Liver (tissue), 3 donors: ENCODE data around the gene RNGTT.

Experiments used
- EGR1 ChIP-seq, 2 donors: IDR thresholded peaks; 2 replicates each; pipeline ENCODE4 v1.6.1; 2016 to 2018; ENCODE audit warnings: antibody characterized with exemption in 2 of 2, low read depth in 2 of 2
- FOXA1 ChIP-seq: IDR thresholded peaks from 2 replicates; pipeline ENCODE4 v1.6.1; 2016; ENCODE audit warnings: antibody characterized with exemption
- GABPA ChIP-seq, 2 donors: IDR thresholded peaks in 1 of 2; conservative IDR thresholded peaks in 1 of 2; 2 replicates each; pipeline ENCODE4 v1.6.1; 2016; ENCODE audit warnings: antibody characterized with exemption in 2 of 2, mild to moderate bottlenecking in 1 of 2, moderate library complexity in 1 of 2
- JUND ChIP-seq, 2 donors: IDR thresholded peaks; 2 replicates each; pipeline ENCODE4 v1.6.1; 2016; ENCODE audit warnings: antibody characterized with exemption in 2 of 2
- RAD21 ChIP-seq, 2 donors: IDR thresholded peaks; 2 replicates each; pipeline ENCODE4 v1.6.1; 2016; ENCODE audit warnings: antibody characterized with exemption in 2 of 2, mild to moderate bottlenecking in 2 of 2
- REST ChIP-seq: IDR thresholded peaks from 2 replicates; pipeline ENCODE4 v1.6.1; 2016; ENCODE audit warnings: antibody characterized with exemption, mild to moderate bottlenecking
- RXRA ChIP-seq, 2 donors: IDR thresholded peaks; 2 replicates each; pipeline ENCODE4 v1.6.1; 2017 to 2018; ENCODE audit warnings: antibody characterized with exemption in 2 of 2, mild to moderate bottlenecking in 1 of 2
- TAF1 ChIP-seq: conservative IDR thresholded peaks from 2 replicates; pipeline ENCODE4 v1.6.1; 2016; ENCODE audit warnings: antibody characterized with exemption, mild to moderate bottlenecking
- YY1 ChIP-seq: IDR thresholded peaks from 2 replicates; pipeline ENCODE4 v1.6.1; 2016; ENCODE audit warnings: antibody characterized with exemption, mild to moderate bottlenecking
- ZBTB33 ChIP-seq: IDR thresholded peaks from 2 replicates; pipeline ENCODE4 v1.6.1; 2016; ENCODE audit warnings: antibody characterized with exemption
- TF ChIP-seq, protein P1 (sequence below): fragments of 150-350 bp; IDR thresholded peaks from 2 replicates; pipeline ENCODE4 v1.5.1; 2017; ENCODE audit warnings: improper control_type of control experiment, low read depth, low read length; ENCODE audit not compliant: missing input control
- TF ChIP-seq, protein P2 (sequence below): IDR thresholded peaks from 2 replicates; pipeline ENCODE4 v1.6.1; 2016; ENCODE audit warnings: antibody characterized with exemption
- TF ChIP-seq, protein P3 (sequence below): IDR thresholded peaks from 2 replicates; pipeline ENCODE4 v1.6.1; 2016; ENCODE audit warnings: antibody characterized with exemption
- donor health status: healthy.
- donor health status: healthy.

GRCh38 chr6:88823998-88824397 lies 139.4 kb downstream of the RNGTT start:
- TF ChIP-seq GABPA (IDR thresholded peaks at IDR 0.05 in 1 of 2, conservative IDR thresholded peaks at IDR 0.05 in 1 of 2) (no peak), TAF1 (no peak), FOXA1 (no peak), YY1 (no peak), REST (no peak), RAD21 (IDR thresholded peaks at IDR 0.05) (no peak), ZBTB33 (no peak), RXRA (IDR thresholded peaks at IDR 0.05) (no peak), EGR1 (IDR thresholded peaks at IDR 0.05; ENCODE audit: low read depth in 2 of 2) (no peak), JUND (IDR thresholded peaks at IDR 0.05) (no peak)
- TF ChIP-seq, protein P1, sequence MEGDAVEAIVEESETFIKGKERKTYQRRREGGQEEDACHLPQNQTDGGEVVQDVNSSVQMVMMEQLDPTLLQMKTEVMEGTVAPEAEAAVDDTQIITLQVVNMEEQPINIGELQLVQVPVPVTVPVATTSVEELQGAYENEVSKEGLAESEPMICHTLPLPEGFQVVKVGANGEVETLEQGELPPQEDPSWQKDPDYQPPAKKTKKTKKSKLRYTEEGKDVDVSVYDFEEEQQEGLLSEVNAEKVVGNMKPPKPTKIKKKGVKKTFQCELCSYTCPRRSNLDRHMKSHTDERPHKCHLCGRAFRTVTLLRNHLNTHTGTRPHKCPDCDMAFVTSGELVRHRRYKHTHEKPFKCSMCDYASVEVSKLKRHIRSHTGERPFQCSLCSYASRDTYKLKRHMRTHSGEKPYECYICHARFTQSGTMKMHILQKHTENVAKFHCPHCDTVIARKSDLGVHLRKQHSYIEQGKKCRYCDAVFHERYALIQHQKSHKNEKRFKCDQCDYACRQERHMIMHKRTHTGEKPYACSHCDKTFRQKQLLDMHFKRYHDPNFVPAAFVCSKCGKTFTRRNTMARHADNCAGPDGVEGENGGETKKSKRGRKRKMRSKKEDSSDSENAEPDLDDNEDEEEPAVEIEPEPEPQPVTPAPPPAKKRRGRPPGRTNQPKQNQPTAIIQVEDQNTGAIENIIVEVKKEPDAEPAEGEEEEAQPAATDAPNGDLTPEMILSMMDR, result no peak
- TF ChIP-seq, protein P2, sequence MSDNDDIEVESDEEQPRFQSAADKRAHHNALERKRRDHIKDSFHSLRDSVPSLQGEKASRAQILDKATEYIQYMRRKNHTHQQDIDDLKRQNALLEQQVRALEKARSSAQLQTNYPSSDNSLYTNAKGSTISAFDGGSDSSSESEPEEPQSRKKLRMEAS, result no peak
- TF ChIP-seq, protein P3, sequence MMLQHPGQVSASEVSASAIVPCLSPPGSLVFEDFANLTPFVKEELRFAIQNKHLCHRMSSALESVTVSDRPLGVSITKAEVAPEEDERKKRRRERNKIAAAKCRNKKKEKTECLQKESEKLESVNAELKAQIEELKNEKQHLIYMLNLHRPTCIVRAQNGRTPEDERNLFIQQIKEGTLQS, result no peak
